Measurements from ENCODE around the gene BNIPL. TPM values are rescaled to one million over a fixed set of nuclear protein-coding genes. Genes with fewer than 3 reads are reported as not detected.

The BNIPL gene
- total RNA-seq, 4 donors from 2014 or later, result 196 to 492 (median 251) TPM

DNA sequence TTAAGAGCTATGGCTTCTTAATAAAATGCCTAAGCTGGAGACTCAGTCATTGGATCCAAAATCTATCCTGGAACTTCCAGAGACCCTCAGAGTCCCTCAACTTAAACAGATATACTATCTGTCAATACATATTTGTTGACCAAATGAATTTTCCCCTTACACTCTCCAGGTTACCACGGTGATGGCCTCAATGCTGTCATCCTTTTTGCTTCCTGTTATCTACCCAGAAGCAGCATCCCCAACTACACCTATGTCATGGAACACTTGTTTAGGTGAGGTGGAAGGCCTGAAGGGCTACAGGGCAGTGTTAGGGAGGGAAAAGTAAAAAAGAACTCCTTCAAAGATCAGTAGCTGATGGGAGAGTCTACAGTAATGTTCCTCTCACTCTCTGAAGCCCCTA, 6.8 kb downstream of the BNIPL start:
- TF ChIP-seq POLR2AphosphoS5 (IDR thresholded peaks at IDR 0.05), result no peak
- no peak for TF ChIP-seq POLR2A (IDR thresholded peaks at IDR 0.05)
- TF ChIP-seq, protein P1, sequence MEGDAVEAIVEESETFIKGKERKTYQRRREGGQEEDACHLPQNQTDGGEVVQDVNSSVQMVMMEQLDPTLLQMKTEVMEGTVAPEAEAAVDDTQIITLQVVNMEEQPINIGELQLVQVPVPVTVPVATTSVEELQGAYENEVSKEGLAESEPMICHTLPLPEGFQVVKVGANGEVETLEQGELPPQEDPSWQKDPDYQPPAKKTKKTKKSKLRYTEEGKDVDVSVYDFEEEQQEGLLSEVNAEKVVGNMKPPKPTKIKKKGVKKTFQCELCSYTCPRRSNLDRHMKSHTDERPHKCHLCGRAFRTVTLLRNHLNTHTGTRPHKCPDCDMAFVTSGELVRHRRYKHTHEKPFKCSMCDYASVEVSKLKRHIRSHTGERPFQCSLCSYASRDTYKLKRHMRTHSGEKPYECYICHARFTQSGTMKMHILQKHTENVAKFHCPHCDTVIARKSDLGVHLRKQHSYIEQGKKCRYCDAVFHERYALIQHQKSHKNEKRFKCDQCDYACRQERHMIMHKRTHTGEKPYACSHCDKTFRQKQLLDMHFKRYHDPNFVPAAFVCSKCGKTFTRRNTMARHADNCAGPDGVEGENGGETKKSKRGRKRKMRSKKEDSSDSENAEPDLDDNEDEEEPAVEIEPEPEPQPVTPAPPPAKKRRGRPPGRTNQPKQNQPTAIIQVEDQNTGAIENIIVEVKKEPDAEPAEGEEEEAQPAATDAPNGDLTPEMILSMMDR (IDR thresholded peaks at IDR 0.05), result no peak
- TF ChIP-seq EP300 (IDR thresholded peaks at IDR 0.05), result no peak
- H3K9me3 ChIP-seq, result no peaks in the 10 kb centered on the region
- WGBS, result 96% methylated on average over 1 of the region's 1 CpG
- DNase-seq (ENCODE audit: low spot score in 2 of 2), result no peak
- peaks cover 14% of the 10 kb centered on the region for H3K4me1 ChIP-seq
- H3K27me3 ChIP-seq, result no peaks in the 10 kb centered on the region
- no peak overlapping the region for H3K4me3 ChIP-seq
- no peak overlapping the region for H3K27ac ChIP-seq
- H3K36me3 ChIP-seq, result peaks cover 9% of the 10 kb centered on the region

DNA sequence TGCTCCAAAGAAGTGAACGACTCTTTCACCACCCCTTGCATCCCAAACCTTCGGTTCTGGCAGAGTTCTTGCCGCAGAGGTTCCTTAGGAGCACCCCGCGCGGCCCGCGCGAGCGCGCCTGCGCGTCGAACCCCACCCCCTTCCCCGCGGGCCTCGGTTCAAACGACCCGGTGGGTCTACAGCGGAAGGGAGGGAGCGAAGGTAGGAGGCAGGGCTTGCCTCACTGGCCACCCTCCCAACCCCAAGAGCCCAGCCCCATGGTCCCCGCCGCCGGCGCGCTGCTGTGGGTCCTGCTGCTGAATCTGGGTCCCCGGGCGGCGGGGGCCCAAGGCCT, 11.2 kb downstream of the BNIPL start, which contains the start of gene C1orf56:
Gene C1orf56, plus strand, starts transcription at position 161 of the 334 bp plus-strand sequence. Its CDS starts 97 bp downstream, at position 258.
- Histone ChIP-seq H3K27me3 (no peaks in the 10 kb centered on the region), H3K4me1 (peaks cover 25% of the 10 kb centered on the region), H3K4me3 (peak within 1 kb of the TSS; percentile 83), H3K9me3 (no peaks in the 10 kb centered on the region), H3K27ac (peak within 1 kb of the TSS; percentile 90), H3K36me3 (peaks cover 16% of the 10 kb centered on the region)
- 0% methylated on average over 11 of the region's 29 CpGs for WGBS
- TF ChIP-seq EP300 (IDR thresholded peaks at IDR 0.05) (no peak), POLR2A (IDR thresholded peaks at IDR 0.05) (no peak), POLR2AphosphoS5 (IDR thresholded peaks at IDR 0.05) (no peak)
- TF ChIP-seq, protein P1 (IDR thresholded peaks at IDR 0.05), result no peak
- DNase-seq (ENCODE audit: low spot score in 2 of 2), result peak in 1 of 2 donors; percentile 83

DNA sequence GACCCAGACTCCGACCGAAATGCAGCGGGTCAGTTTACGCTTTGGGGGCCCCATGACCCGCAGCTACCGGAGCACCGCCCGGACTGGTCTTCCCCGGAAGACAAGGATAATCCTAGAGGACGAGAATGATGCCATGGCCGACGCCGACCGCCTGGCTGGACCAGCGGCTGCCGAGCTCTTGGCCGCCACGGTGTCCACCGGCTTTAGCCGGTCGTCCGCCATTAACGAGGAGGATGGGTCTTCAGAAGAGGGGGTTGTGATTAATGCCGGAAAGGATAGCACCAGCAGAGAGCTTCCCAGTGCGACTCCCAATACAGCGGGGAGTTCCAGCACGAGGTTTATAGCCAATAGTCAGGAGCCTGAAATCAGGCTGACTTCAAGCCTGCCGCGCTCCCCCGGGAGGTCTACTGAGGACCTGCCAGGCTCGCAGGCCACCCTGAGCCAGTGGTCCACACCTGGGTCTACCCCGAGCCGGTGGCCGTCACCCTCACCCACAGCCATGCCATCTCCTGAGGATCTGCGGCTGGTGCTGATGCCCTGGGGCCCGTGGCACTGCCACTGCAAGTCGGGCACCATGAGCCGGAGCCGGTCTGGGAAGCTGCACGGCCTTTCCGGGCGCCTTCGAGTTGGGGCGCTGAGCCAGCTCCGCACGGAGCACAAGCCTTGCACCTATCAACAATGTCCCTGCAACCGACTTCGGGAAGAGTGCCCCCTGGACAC, 11.7 kb downstream of the BNIPL start:
- TF ChIP-seq POLR2AphosphoS5 (IDR thresholded peaks at IDR 0.05), result peak in 2 of 3 donors; percentile 8 to 46
- no peak for TF ChIP-seq POLR2A (IDR thresholded peaks at IDR 0.05)
- TF ChIP-seq EP300 (IDR thresholded peaks at IDR 0.05), result no peak
- Histone ChIP-seq H3K27ac (peak overlapping the region; percentile 90), H3K9me3 (no peaks in the 10 kb centered on the region), H3K27me3 (no peaks in the 10 kb centered on the region), H3K4me1 (peaks cover 25% of the 10 kb centered on the region), H3K36me3 (peaks cover 22% of the 10 kb centered on the region), H3K4me3 (peak overlapping the region; percentile 83)
- peak; percentile 84 to 88 for DNase-seq (ENCODE audit: low spot score in 2 of 2)
- WGBS, result 0% methylated on average over 15 of the region's 48 CpGs

DNA sequence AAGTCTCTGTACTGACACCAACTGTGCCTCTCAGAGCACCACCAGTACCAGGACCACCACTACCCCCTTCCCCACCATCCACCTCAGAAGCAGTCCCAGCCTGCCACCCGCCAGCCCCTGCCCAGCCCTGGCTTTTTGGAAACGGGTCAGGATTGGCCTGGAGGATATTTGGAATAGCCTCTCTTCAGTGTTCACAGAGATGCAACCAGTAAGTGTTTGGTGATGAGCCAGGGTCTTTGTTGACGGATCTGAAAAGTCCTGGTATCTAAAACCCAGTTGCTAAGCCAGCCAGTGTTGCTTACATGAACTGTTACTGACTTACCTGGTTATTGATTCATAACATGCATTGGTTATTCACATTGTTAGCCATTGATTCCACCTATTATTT, 12.3 kb downstream of the BNIPL start:
- H3K4me3 ChIP-seq, result peak overlapping the region; percentile 83
- DNase-seq (ENCODE audit: low spot score in 2 of 2), result no peak
- H3K4me1 ChIP-seq, result peaks cover 25% of the 10 kb centered on the region
- peak overlapping the region; percentile 90 for H3K27ac ChIP-seq
- H3K9me3 ChIP-seq, result no peaks in the 10 kb centered on the region
- H3K27me3 ChIP-seq, result no peaks in the 10 kb centered on the region
- peaks cover 23% of the 10 kb centered on the region for H3K36me3 ChIP-seq
- WGBS, result 4% methylated on average over 2 of the region's 3 CpGs
- TF ChIP-seq, protein P1 (IDR thresholded peaks at IDR 0.05), result peak in 1 of 2 donors; percentile 39
- no peak for TF ChIP-seq POLR2AphosphoS5 (IDR thresholded peaks at IDR 0.05)

GRCh38 chr1:151049458-151049857, 13.1 kb downstream of the BNIPL start:
- Histone ChIP-seq H3K36me3 (peaks cover 32% of the 10 kb centered on the region), H3K27ac (peak overlapping the region; percentile 28), H3K4me3 (no peak overlapping the region), H3K9me3 (no peaks in the 10 kb centered on the region), H3K27me3 (no peaks in the 10 kb centered on the region), H3K4me1 (peaks cover 25% of the 10 kb centered on the region)
- TF ChIP-seq, protein P1 (IDR thresholded peaks at IDR 0.05), result no peak
- TF ChIP-seq EP300 (IDR thresholded peaks at IDR 0.05), result no peak
- no peak for TF ChIP-seq POLR2AphosphoS5 (IDR thresholded peaks at IDR 0.05)
- TF ChIP-seq POLR2A (IDR thresholded peaks at IDR 0.05), result no peak
- DNase-seq (ENCODE audit: low spot score in 2 of 2), result no peak
- 83% methylated on average over 3 of the region's 5 CpGs for WGBS
